H1 (cell line): ENCODE measurements around the gene BMERB1. TPM values are rescaled to one million over a fixed set of nuclear protein-coding genes. Genes with fewer than 3 reads are reported as not detected.

Experiments
- CTCF ChIA-PET: fragments of 300-600 bp; sonication (Branson Sonifier 250); formaldehyde crosslinking; loops from one replicate; lab custom pipeline; 2021; ENCODE audit not compliant: partially characterized antibody; lab: Charles Lee
- POLR2A ChIA-PET: fragments of 300-600 bp; sonication (Branson Sonifier 250); formaldehyde crosslinking; loops from one replicate; lab custom pipeline; 2021; ENCODE audit warnings: inconsistent platforms; ENCODE audit not compliant: partially characterized antibody; lab: Charles Lee
- DNase-seq, 2 experiments: peaks; one replicate each; pipeline versions ENCODE4 v3.0.0 to v3.0.0-alpha.2; 2010 to 2022; ENCODE audit warnings: low spot score in 2 of 2, low read depth in 1 of 2, mixed read lengths in 1 of 2
- FAIRE-seq: peaks from 2 replicates; lab custom pipeline; 2011; peaks lifted over from hg19 to GRCh38; lab: Jason Lieb, UNC
- H2AFZ ChIP-seq: 2 replicates; pipeline ENCODE4 v1.8.1; 2012; ENCODE audit warnings: low read length, inconsistent platforms
- H2AK5ac ChIP-seq: 2 replicates; pipeline ENCODE4 v1.6.1; 2013; ENCODE audit warnings: low read depth, low read length
- H2BK120ac ChIP-seq: replicated peaks from 2 replicates; pipeline ENCODE3; 2013; ENCODE audit warnings: low read depth, low read length, inconsistent platforms
- H2BK12ac ChIP-seq: 2 replicates; pipeline ENCODE4 v1.6.1; 2013; ENCODE audit warnings: low read depth, low read length
- H2BK15ac ChIP-seq: 2 replicates; pipeline ENCODE4 v1.6.1; 2013; ENCODE audit warnings: low read length
- H2BK20ac ChIP-seq: 2 replicates; pipeline ENCODE4 v1.6.1; 2013; ENCODE audit warnings: low read length
- H2BK5ac ChIP-seq: 2 replicates; pipeline ENCODE4 v1.6.1; 2013; ENCODE audit warnings: low read depth, low read length
- H3K14ac ChIP-seq: 2 replicates; pipeline ENCODE4 v1.6.1; 2013; ENCODE audit warnings: inconsistent platforms; ENCODE audit not compliant: insufficient read length
- H3K18ac ChIP-seq: 2 replicates; pipeline ENCODE4 v1.6.1; 2013; ENCODE audit warnings: low read length; ENCODE audit errors: extremely low read depth
- H3K23ac ChIP-seq: 2 replicates; pipeline ENCODE4 v1.6.1; 2013; ENCODE audit warnings: inconsistent platforms; ENCODE audit not compliant: insufficient read length
- H3K23me2 ChIP-seq: 2 replicates; pipeline ENCODE4 v1.6.1; 2013; ENCODE audit warnings: low read depth, low read length
- H3K27ac ChIP-seq: 2 replicates; pipeline ENCODE4 v1.6.1; 2011; ENCODE audit warnings: low read depth, low read length, inconsistent platforms
- H3K27me3 ChIP-seq, 4 experiments: replicated peaks in 1 of 4; 1 replicate in 1 of 4; 2 replicates in 3 of 4; pipeline versions ENCODE4 v1.6.1 to v1.8.1; 2011 to 2013; ENCODE audit warnings: low read length in 3 of 4, mild to moderate bottlenecking in 3 of 4, inconsistent platforms in 2 of 4, mixed read lengths in 2 of 4, moderate library complexity in 1 of 4; ENCODE audit not compliant: control insufficient read depth in 3 of 4, insufficient read depth in 3 of 4; ENCODE audit errors: extremely low read depth in 1 of 4
- H3K36me3 ChIP-seq, 4 experiments: 2 replicates each; pipeline versions ENCODE4 v1.6.1 to v1.8.1; 2011 to 2013; ENCODE audit warnings: mild to moderate bottlenecking in 4 of 4, low read length in 3 of 4, moderate library complexity in 2 of 4, control low read depth in 1 of 4, inconsistent platforms in 1 of 4; ENCODE audit not compliant: insufficient read depth in 4 of 4, control insufficient read depth in 2 of 4
- H3K4ac ChIP-seq: replicated peaks from 2 replicates; pipeline ENCODE3; 2013; ENCODE audit warnings: low read length, low read depth, mixed read lengths, inconsistent platforms; ENCODE audit not compliant: insufficient read length
- H3K4me1 ChIP-seq, 4 experiments: replicated peaks in 1 of 4; 1 replicate in 1 of 4; 2 replicates in 3 of 4; pipeline versions ENCODE4 v1.6.1 to v1.8.1; 2011 to 2013; ENCODE audit warnings: low read length in 3 of 4, inconsistent platforms in 2 of 4, mixed read lengths in 1 of 4; ENCODE audit not compliant: insufficient read depth in 4 of 4, control insufficient read depth in 3 of 4
- H3K4me2 ChIP-seq, 2 experiments: 2 replicates each; pipeline versions ENCODE4 v1.6.1 to v1.8.1; 2011 to 2013; ENCODE audit warnings: low read depth in 2 of 2, low read length in 2 of 2, control low read depth in 1 of 2, inconsistent platforms in 1 of 2, mild to moderate bottlenecking in 1 of 2; ENCODE audit not compliant: insufficient read depth in 1 of 2
- H3K4me3 ChIP-seq, 4 experiments: fragments of 200-600, 300-600 bp in 1 of 4; sonication (generic), shearing (Covaris generic), sonication (Bioruptor Twin) in 1 of 4; 2 replicates each; pipeline versions ENCODE4 v1.5.1 to v1.8.1; 2011 to 2016; ENCODE audit warnings: low read length in 4 of 4, low read depth in 3 of 4, control low read depth in 2 of 4, inconsistent platforms in 2 of 4, mild to moderate bottlenecking in 2 of 4, mixed read lengths in 1 of 4, moderate library complexity in 1 of 4; ENCODE audit not compliant: insufficient read depth in 2 of 4; ENCODE audit errors: extremely low read depth in 1 of 4
- H3K56ac ChIP-seq: replicated peaks from 2 replicates; pipeline ENCODE3; 2013; ENCODE audit warnings: low read depth, mild to moderate bottlenecking, mixed read lengths, low read length, inconsistent platforms; ENCODE audit not compliant: insufficient read length
- H3K79me1 ChIP-seq: 2 replicates; pipeline ENCODE4 v1.6.1; 2013; ENCODE audit warnings: low read depth, low read length, control low read depth
- H3K79me2 ChIP-seq, 2 experiments: 2 replicates each; pipeline versions ENCODE4 v1.6.1 to v1.8.1; 2012 to 2013; ENCODE audit warnings: low read length in 2 of 2, mild to moderate bottlenecking in 2 of 2, inconsistent platforms in 1 of 2; ENCODE audit not compliant: insufficient read depth in 2 of 2, control insufficient read depth in 1 of 2
- H3K9ac ChIP-seq, 4 experiments: replicated peaks in 1 of 4; 1 replicate in 1 of 4; 2 replicates in 3 of 4; pipeline versions ENCODE4 v1.6.1 to v1.8.1; 2011 to 2013; ENCODE audit warnings: low read depth in 3 of 4, low read length in 3 of 4, control low read depth in 2 of 4, mild to moderate bottlenecking in 2 of 4, moderate library complexity in 2 of 4, inconsistent platforms in 1 of 4; ENCODE audit errors: extremely low read depth in 1 of 4
- H3K9me3 ChIP-seq, 2 experiments: 2 replicates each; pipeline versions ENCODE4 v1.6.1 to v1.8.1; 2012 to 2013; ENCODE audit warnings: mild to moderate bottlenecking in 2 of 2, moderate library complexity in 2 of 2, control low read depth in 1 of 2, inconsistent platforms in 1 of 2, low read depth in 1 of 2, low read length in 1 of 2, mixed read lengths in 1 of 2; ENCODE audit not compliant: insufficient read depth in 2 of 2
- H4K20me1 ChIP-seq, 2 experiments: replicated peaks in 1 of 2; 2 replicates each; pipeline versions ENCODE3 to v1.8.1; 2011 to 2013; ENCODE audit warnings: inconsistent platforms in 2 of 2, low read length in 2 of 2, mild to moderate bottlenecking in 1 of 2; ENCODE audit not compliant: insufficient read depth in 2 of 2, control insufficient read depth in 1 of 2
- H4K5ac ChIP-seq: 2 replicates; pipeline ENCODE4 v1.6.1; 2013; ENCODE audit warnings: low read length, low read depth, mixed read lengths, inconsistent platforms; ENCODE audit not compliant: insufficient read length
- H4K8ac ChIP-seq: 2 replicates; pipeline ENCODE4 v1.8.0; 2013; ENCODE audit warnings: mild to moderate bottlenecking, moderate library complexity, low read length, inconsistent platforms; ENCODE audit not compliant: insufficient read depth; ENCODE audit errors: extremely low read depth
- H4K91ac ChIP-seq: replicated peaks from 2 replicates; pipeline ENCODE3; 2013; ENCODE audit warnings: low read length, mixed read lengths, inconsistent platforms; ENCODE audit not compliant: insufficient read length
- CHD1 ChIP-seq: IDR thresholded peaks from 2 replicates; pipeline ENCODE4 v1.6.1; 2012; ENCODE audit warnings: low read depth, low read length, improper control_type of control experiment
- CREB1 ChIP-seq: IDR thresholded peaks from 2 replicates; pipeline ENCODE4 v1.6.1; 2012; ENCODE audit warnings: inconsistent platforms
- FOSL1 ChIP-seq: IDR thresholded peaks from 2 replicates; pipeline ENCODE4 v1.6.1; 2011; ENCODE audit warnings: mild to moderate bottlenecking, low read depth, low read length, moderate library complexity; ENCODE audit not compliant: insufficient read depth
- POLR2A ChIP-seq, 2 experiments: IDR thresholded peaks; 1 replicate in 1 of 2; 2 replicates in 1 of 2; pipeline ENCODE4 v1.6.1; 2011; ENCODE audit warnings: low read depth in 2 of 2, low read length in 2 of 2, mild to moderate bottlenecking in 2 of 2; ENCODE audit errors: control extremely low read depth in 1 of 2
- RFX5 ChIP-seq: IDR thresholded peaks from 2 replicates; pipeline ENCODE4 v1.6.1; 2011; ENCODE audit warnings: low read depth, low read length, improper control_type of control experiment, borderline replicate concordance
- SIN3A ChIP-seq, 2 experiments: IDR thresholded peaks in 1 of 2; conservative IDR thresholded peaks in 1 of 2; 2 replicates each; pipeline ENCODE4 v1.6.1; 2011 to 2012; ENCODE audit warnings: low read length in 2 of 2, improper control_type of control experiment in 1 of 2, low read depth in 1 of 2, mild to moderate bottlenecking in 1 of 2
- ZNF274 ChIP-seq: IDR thresholded peaks from 2 replicates; pipeline ENCODE4 v1.7.0; 2012; ENCODE audit warnings: low read length, borderline replicate concordance; ENCODE audit errors: extremely low read depth
- WGBS, 2 experiments: shearing (Covaris generic) in 1 of 2; methylation state at CpG; one replicate each; pipeline versions ENCODE4 v1.1.6 to v1.1.7; 2013 to 2015; ENCODE audit warnings: low lambda C conversion rate in 2 of 2, mixed read lengths in 2 of 2, inconsistent platforms in 1 of 2, low coverage in 1 of 2, missing lambda C conversion rate in 1 of 2; ENCODE audit not compliant: insufficient replicate concordance in 2 of 2, insufficient coverage in 1 of 2, insufficient read length in 1 of 2; ENCODE audit errors: extremely low coverage in 1 of 2, missing lambda C conversion rate in 1 of 2; 5-methylcytosine and 5-hydroxymethylcytosine counted together
- polyA plus RNA-seq, 7 experiments: library from polyadenylated mRNA; depleted of rRNA in 3 of 7; stranded (reverse) in 5 of 7; unstranded in 2 of 7; fragments of >200 nt in 5 of 7; fragments of 200-250 nt in 2 of 7; gene quantifications; 1 replicate in 5 of 7; 2 replicates in 1 of 7; 4 replicates in 1 of 7; pipeline versions ENCODE4 v1.2.1 to v1.2.3, GENCODE V29; 2011 to 2013; ENCODE audit warnings: missing spikeins in 2 of 7, mixed read lengths in 2 of 7
- total RNA-seq: library from RNA; stranded (reverse); fragmentation: NEBNext Ultra II Directional; extraction: Animal tissue kit (Norgen Biotek cat#: 25700); gene quantifications from 2 replicates; pipeline ENCODE4 v1.2.1, GENCODE V29; 2021
- TF ChIP-seq, protein P1 (sequence below): IDR thresholded peaks from 2 replicates; pipeline ENCODE4 v1.6.1; 2012; ENCODE audit warnings: inconsistent platforms

BMERB1 gene
- total and polyA plus RNA-seq, 2 of the 8 experiments (the other 6 are each of a cell fraction or from before 2014, with no cell fraction given), result 23.5 to 27.1 TPM

DNA sequence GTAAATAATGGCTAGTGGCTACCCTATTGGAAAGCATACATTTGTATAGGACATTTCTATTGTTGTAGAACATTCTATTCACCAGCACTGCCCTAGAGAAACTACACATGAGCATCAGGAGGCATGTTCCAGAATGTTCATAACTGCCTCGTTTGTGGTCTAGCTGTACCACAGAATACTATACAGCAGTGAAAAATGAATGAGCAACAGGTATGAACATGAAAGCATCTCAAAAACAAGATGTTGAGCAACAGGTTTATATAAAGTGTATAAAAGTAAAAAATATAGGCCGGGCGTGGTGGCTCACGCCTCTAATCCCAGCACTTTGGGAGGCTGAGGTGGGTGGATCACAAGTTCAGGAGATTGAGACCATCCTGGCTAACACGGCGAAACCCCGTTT is 91.7 kb downstream of the BMERB1 start:
- Histone ChIP-seq H3K56ac (no peak overlapping the region), H2BK5ac (no peak overlapping the region), H4K5ac (no peak overlapping the region), H4K91ac (no peak overlapping the region), H3K14ac (no peak overlapping the region), H2AK5ac (no peak overlapping the region), H2AFZ (no peak overlapping the region), H3K9me3 (no peaks in the 10 kb centered on the region), H4K20me1 (peaks cover 0 to 2% of the 10 kb centered on the region in 2 experiments), H3K4me3 (no peak overlapping the region), H3K18ac (no peak overlapping the region), H3K36me3 (no peaks in the 10 kb centered on the region), H3K23ac (no peak overlapping the region), H3K9ac (no peak overlapping the region), H3K27ac (no peak overlapping the region), H3K79me2 (no peaks in the 10 kb centered on the region), H2BK20ac (no peak overlapping the region), H2BK120ac (no peak overlapping the region), H3K79me1 (no peaks in the 10 kb centered on the region), H3K4ac (no peak overlapping the region), H2BK15ac (no peak overlapping the region), H3K23me2 (no peaks in the 10 kb centered on the region), H3K27me3 (no peaks in the 10 kb centered on the region), H2BK12ac (no peak overlapping the region), H3K4me2 (no peak overlapping the region), H4K8ac (no peak overlapping the region), H3K4me1 (no peaks in the 10 kb centered on the region; a peak in 1 of 7 replicates)
- POLR2A ChIA-PET, result no interaction called here
- DNase-seq (no peak), FAIRE-seq (no peak)
- WGBS, 2 experiments, result 89% methylated on average over 7 of the region's 7 CpGs; no CpG with 5 or more reads in 1 of the 2 experiments
- TF ChIP-seq ZNF274 (no peak), CHD1 (no peak), RFX5 (no peak), POLR2A (IDR thresholded peaks at IDR 0.05; ENCODE audit: control extremely low read depth in 1 of 2, low read depth in 2 of 2, low read length in 2 of 2) (no peak), CREB1 (no peak), FOSL1 (no peak), SIN3A (conservative IDR thresholded peaks at IDR 0.05 in 1 of 2, IDR thresholded peaks at IDR 0.05 in 1 of 2; ENCODE audit: low read depth in 1 of 2, low read length in 2 of 2) (no peak)
- TF ChIP-seq, protein P1, sequence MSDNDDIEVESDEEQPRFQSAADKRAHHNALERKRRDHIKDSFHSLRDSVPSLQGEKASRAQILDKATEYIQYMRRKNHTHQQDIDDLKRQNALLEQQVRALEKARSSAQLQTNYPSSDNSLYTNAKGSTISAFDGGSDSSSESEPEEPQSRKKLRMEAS, result no peak
- CTCF ChIA-PET, result no interaction called here
